RPMI7951 (cell line): ENCODE data around the gene HTR1D. TPM values are rescaled to one million over a fixed set of nuclear protein-coding genes. Genes with fewer than 3 reads are reported as not detected.

ENCODE experiments used
- DNase-seq: peaks from one replicate; pipeline ENCODE4 v3.0.0-alpha.2; 2012; ENCODE audit warnings: low read depth
- total RNA-seq: library from RNA; depleted of rRNA; stranded (reverse); fragments of >200 nt; shearing (Covaris generic); gene quantifications from 2 replicates; pipeline ENCODE4 v1.2.3, GENCODE V29; 2014

Gene HTR1D
- total RNA-seq, 1 experiment from 2014 or later: 0.12 TPM

DNA sequence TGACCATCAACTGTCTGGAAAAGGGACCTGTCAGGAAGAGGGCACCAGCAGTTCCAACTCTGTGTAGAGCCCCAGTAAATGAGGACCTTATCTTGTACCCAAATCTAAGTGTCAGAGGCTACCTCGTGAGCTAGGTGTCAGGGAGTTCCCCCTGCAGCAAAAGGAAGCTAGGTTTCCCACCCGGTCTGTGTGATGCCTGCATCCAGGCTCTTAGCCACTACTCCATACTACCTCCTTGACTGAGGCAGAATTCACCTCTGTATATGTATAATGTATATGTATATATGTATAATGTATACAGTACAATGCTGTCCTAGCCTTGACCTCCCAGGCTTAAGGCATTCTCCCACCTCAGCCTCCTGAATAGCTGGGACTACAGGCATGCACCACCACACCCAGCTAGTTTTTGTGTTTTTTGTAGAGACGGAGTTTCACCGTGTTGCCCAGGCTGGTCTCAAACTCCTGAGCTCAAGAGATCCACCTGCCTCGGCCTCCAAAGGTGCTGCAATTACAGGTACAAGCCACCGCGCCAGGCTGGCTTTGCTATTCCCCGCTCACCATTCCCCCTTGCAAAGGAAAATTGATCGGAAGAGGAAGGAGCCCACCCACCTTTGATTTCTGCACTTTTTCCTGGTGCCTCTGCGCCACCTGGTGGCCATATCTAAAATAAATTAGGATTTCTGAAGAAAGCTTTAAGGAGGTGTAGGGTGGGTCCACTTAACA lies 32.9 kb downstream of the HTR1D start:
- DNase-seq: peak; percentile 46

- DNase-seq: no peak
Measured at GRCh38 chr1:23179862-23180261, 37.4 kb downstream of the HTR1D start.

- DNase-seq: no peak
Measured at GRCh38 chr1:23178950-23179349, 38.4 kb downstream of the HTR1D start.

DNA sequence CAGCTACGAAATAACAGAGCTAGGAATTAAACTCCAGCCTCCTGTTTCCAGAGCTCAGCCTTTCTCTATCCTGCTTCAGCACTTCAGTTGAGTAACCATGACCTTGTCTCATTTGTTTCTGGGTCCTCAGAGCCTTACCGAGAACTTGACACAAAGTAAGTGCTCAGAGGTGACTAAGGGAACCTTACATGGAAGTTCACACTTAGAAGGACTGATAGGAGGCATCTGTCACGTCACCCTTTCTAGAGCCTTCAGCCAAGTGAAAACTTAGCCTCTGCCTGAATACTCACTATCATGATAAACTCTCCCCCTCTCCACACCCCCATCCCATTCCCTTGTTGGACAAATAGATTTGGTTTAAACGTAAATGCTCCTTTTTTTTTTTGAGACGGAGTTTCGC lies 38.9 kb downstream of the HTR1D start:
- DNase-seq: no peak

DNA sequence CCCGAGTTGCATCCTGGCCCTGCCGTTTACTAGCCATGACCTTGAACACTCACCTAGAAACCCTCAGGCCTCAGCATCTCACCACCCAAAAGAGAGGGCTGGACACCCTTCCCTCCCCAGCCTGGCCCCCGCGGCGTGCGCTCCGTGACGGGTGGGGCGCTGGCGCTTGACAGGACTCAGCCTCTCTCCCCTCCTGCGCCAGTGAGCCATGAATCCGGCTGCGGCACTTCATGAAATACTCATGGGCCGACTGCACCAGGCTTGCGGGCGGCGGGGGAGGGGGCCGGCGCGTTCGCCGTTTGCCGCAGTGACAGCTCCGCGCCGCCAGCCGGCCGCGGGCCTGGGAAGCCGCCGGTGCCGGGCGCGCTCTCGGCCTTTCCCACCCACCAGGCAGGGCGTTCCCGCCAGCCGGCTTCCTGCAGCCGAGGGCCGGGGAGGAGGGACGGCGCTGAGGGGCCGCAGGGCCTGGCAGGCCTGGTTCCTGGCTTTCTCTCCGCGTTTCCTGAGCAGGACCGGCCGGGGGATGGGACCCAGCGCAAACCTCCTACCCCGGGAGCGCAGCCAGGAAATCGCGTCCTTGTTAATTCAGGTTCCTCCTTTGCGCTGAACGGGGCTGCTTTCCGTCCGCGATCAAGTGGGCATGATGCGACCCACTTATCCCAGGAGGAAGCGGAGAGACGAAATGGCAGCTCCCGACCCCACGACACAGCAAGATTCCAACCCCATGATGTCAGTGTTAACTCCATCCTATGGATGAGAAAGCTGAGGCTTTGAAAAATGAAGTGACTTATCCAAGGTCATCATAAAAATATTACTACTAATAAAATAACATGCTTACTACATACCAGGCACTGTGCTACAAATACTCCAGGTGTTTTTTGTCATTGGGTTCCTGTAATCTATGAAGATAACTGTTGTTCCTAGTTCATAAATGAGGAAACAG lies 39.6 kb downstream of the HTR1D start:
- peak; percentile 87 for DNase-seq

GRCh38 chr1:23177031-23177430 lies 40.3 kb downstream of the HTR1D start:
- no peak for DNase-seq

DNA sequence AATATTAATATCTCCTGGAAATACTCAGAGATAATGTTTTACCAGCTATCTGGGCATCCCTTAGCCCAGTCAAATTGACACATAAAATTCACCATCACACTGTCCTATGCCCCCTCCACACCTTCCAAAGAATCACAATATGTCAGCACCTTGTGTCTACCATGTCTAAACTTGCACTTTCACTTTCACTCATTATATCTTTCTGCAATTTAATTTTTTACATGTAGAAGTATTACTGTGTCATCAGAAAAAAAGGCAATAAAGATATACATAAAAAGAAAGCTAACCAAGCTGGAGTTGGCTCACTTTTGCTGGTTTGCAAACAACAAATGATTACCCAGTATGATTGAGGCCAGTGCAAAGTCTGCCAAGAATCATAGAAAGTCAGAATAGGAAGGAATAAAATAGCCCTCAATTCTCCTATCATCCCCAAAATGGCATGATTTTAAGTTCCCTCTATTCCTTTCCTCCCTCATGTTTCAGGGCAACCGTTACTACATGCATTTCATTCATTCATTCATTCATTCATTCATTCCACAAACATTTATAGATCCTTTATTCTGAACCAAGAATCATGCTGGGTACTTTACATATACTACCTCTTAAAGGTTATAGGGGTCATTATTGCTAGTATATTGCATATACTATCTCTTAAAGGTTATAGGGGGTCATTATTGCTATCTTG lies 42.7 kb downstream of the HTR1D start:
- no peak for DNase-seq

GRCh38 chr1:23171181-23171755 lies 46.0 kb downstream of the HTR1D start:
- peak; percentile 59 for DNase-seq

DNA sequence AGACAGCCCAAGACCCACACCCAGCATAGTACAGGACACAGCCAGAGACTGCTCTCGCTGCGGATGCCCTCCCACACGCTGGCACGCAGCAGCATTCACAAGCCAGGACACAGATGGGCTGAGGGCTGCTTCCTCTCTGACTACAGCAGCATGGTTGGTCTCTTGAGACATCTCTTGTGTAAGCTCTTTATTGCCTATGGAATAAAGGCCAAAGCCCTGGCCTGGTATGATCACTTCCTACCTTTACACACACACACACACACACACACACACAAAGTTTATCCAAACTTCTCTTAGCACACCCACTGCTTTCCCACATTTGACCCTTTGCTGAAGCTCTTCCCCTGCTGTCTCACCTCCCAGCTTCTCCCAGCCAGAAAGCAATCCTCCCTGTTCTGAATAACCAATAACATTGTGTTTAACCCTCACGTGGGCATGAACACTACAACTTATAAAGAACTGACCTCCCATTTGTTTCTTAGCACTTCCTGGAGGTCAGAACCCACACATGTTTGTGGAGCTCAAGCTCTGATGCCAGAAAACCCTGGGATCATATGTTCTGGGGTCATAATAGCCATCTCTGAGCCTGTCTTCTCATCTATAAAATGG lies 47.5 kb downstream of the HTR1D start:
- peak; percentile 63 for DNase-seq

- no peak for DNase-seq
Measured at GRCh38 chr1:23169195-23169575, 48.1 kb downstream of the HTR1D start.

GRCh38 chr1:23168445-23169194 lies 48.7 kb downstream of the HTR1D start, which contains the start of gene LUZP1:
TSS of gene LUZP1 (minus strand) at chr1:23168856.
- DNase-seq: peak; percentile 78

- DNase-seq: no peak
Measured at GRCh38 chr1:23168079-23168444, 49.2 kb downstream of the HTR1D start.

- peak; percentile 68 for DNase-seq
Measured at GRCh38 chr1:23167353-23168078, 49.8 kb downstream of the HTR1D start.

GRCh38 chr1:23166854-23167253 lies 50.4 kb downstream of the HTR1D start:
- DNase-seq: peak; percentile 12

DNA sequence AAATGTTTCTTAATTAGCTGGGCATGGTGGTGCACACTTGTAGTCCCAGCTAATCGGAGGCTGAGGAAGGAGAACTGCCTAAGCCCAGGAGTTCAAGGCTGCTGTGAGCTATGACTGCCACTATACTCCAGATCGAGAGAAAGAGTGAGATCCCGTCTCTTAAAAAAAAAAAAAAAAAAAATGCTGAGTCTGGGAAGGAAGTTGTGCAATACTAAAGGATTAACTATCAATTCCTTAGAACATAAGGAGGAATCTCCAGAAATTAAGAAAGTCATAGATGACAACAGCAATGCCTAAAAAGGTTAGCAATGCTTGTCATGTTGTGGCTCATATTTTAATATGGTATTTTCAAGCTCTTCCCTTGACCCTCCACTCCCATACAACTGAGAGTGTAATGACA lies 53.9 kb downstream of the HTR1D start:
- DNase-seq: no peak

- DNase-seq: no peak
Measured at GRCh38 chr1:23159963-23160877, 57.1 kb downstream of the HTR1D start.

DNA sequence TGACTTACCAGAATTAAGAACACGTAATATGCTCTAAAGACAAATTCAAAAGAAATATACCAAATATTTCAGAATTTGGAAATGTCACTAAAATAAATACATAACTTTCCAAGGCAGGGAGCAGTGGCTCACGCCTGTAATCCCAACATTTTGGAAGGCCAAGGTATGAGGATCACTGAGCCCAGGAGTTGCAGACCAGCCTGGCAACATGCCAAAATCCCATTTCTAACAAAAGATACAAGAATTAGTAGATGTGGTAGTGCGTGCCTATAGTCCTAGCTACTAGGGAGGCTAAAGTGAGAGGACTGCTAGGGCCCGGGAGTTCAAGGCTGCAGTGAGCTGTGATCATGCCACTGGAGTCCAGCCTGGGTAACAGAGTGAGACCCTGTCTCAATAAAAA lies 60.4 kb downstream of the HTR1D start:
- DNase-seq: no peak

DNA sequence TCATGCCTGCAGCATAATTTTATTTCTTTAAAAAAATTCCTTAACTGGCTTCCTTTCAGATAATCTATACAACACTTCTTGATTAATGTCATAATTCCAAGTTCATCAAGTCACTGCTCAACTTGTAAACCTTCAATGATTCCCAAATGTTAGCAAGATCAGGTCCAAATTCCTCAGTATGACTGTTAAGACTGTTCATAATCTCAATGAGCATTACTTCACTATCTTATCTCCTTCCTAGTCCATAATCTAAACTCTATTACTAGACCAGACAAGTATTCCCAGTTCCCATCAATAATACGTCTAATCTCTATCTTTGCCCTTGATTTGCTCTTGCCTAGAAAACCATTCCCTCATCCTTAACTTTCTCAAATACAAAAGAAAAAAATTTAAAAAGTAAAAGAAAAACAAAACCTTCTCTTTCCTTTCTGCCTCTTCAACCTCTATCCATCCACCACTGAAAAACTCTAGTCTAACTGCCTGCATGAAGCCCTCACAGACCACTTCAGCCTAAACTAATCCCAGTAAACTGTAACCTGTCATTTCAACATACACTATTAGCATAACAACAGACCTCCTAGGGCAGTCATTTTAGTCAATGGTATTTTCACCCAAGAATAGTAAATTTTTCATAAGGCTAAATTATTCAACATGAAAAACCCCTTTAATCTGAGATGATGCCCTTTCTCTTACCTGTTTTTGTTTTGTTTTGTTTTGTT lies 64.2 kb downstream of the HTR1D start:
- DNase-seq: no peak
